ENCODE data around the gene DNAI4. TPM values are rescaled to one million over a fixed set of nuclear protein-coding genes. Genes with fewer than 3 reads are reported as not detected.

Gene DNAI4
- total and polyA plus RNA-seq, 2 of the 8 experiments (the other 6 are each of a cell fraction or from before 2014, with no cell fraction given) = 0.32 to 2.1 TPM

DNA sequence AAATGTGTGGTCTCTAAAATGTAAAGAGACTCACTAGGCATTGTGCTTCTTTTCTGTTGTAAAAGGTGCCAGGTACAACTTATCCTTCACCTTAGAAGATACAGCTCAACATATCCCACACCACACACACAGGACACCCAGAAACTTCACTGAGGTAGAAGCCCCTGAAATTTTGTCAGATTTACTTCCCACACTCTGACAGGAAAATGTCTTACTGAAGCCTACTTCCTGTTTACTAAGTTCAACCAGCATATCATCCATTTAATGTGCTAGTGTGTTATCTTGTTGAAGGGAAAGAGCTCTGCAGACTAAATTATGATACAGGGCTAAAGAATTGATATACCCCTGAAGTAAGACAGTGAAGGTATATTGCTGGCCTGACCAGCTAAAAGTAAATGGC lies 83.7 kb downstream of the DNAI4 start (continued):
- TF ChIP-seq TAF1 (IDR thresholded peaks at IDR 0.05; ENCODE audit: low read depth, low read length) = no peak
- TF ChIP-seq, protein P1, sequence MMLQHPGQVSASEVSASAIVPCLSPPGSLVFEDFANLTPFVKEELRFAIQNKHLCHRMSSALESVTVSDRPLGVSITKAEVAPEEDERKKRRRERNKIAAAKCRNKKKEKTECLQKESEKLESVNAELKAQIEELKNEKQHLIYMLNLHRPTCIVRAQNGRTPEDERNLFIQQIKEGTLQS (IDR thresholded peaks at IDR 0.05; ENCODE audit: insufficient read depth, low read depth, low read length) = no peak
- no peak for TF ChIP-seq ASH2L (IDR thresholded peaks at IDR 0.05; ENCODE audit: low read length)
- TF ChIP-seq RFX5 (IDR thresholded peaks at IDR 0.05; ENCODE audit: borderline replicate concordance, low read depth, low read length) = no peak
- no peak for TF ChIP-seq CEBPB (IDR thresholded peaks at IDR 0.05; ENCODE audit: low read depth, low read length)
- no peak for TF ChIP-seq POLR2AphosphoS5 (IDR thresholded peaks at IDR 0.05; ENCODE audit: low read depth, low read length)

All from H1 (cell line).